ENCODE data around the gene BCAR3.

DNA sequence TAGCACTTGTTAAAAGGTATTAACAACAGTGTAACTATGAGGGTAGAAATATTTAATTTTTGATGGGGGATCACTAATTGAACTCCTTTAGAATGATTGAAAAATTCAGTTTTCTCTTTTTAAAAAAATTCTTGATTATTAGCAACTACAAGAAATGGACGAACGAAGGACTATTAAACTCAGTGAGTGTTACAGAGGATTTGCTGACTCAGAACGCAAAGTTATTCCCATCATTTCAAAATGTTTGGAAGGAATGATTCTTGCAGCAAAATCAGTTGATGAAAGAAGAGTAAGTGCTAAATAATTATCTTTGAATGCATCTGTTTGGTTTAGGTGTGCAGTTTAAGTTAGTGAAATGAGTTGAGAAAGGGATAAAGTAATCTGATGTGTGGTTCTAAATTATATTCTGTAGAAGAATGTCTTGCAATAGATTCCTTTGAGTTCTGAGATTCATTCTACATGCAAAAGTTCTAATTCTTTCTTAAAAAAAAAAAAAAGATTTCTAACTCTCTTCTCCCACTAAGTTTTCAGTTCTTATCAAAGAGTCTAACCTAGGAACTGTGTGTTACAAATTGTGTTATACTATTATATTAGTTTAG lies 148.8 kb downstream of the BCAR3 start:
- TF ChIP-seq, protein P1, sequence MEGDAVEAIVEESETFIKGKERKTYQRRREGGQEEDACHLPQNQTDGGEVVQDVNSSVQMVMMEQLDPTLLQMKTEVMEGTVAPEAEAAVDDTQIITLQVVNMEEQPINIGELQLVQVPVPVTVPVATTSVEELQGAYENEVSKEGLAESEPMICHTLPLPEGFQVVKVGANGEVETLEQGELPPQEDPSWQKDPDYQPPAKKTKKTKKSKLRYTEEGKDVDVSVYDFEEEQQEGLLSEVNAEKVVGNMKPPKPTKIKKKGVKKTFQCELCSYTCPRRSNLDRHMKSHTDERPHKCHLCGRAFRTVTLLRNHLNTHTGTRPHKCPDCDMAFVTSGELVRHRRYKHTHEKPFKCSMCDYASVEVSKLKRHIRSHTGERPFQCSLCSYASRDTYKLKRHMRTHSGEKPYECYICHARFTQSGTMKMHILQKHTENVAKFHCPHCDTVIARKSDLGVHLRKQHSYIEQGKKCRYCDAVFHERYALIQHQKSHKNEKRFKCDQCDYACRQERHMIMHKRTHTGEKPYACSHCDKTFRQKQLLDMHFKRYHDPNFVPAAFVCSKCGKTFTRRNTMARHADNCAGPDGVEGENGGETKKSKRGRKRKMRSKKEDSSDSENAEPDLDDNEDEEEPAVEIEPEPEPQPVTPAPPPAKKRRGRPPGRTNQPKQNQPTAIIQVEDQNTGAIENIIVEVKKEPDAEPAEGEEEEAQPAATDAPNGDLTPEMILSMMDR (conservative IDR thresholded peaks at IDR 0.05; ENCODE audit: low read depth, low read length) = no peak
- TF ChIP-seq, protein P2, sequence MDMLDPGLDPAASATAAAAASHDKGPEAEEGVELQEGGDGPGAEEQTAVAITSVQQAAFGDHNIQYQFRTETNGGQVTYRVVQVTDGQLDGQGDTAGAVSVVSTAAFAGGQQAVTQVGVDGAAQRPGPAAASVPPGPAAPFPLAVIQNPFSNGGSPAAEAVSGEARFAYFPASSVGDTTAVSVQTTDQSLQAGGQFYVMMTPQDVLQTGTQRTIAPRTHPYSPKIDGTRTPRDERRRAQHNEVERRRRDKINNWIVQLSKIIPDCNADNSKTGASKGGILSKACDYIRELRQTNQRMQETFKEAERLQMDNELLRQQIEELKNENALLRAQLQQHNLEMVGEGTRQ (IDR thresholded peaks at IDR 0.05; ENCODE audit: low read depth, low read length) = no peak
- TF ChIP-seq POLR2A (IDR thresholded peaks at IDR 0.05; ENCODE audit: low read depth, low read length) (no peak), RCOR1 (IDR thresholded peaks at IDR 0.05; ENCODE audit: insufficient replicate concordance, low read length) (no peak), BHLHE40 (IDR thresholded peaks at IDR 0.05; ENCODE audit: low read depth, low read length) (no peak), RAD21 (IDR thresholded peaks at IDR 0.05; ENCODE audit: low read length) (no peak), MXI1 (IDR thresholded peaks at IDR 0.05; ENCODE audit: borderline replicate concordance, low read depth, low read length) (no peak), RFX5 (IDR thresholded peaks at IDR 0.05; ENCODE audit: low read depth, low read length) (no peak), CEBPB (IDR thresholded peaks at IDR 0.05; ENCODE audit: low read depth, low read length) (no peak), FOS (IDR thresholded peaks at IDR 0.05; ENCODE audit: low read depth, low read length) (no peak), MAZ (IDR thresholded peaks at IDR 0.05; ENCODE audit: borderline replicate concordance, low read depth, low read length) (no peak), SMC3 (IDR thresholded peaks at IDR 0.05; ENCODE audit: low read depth, low read length) (no peak)
- TF ChIP-seq, protein P3, sequence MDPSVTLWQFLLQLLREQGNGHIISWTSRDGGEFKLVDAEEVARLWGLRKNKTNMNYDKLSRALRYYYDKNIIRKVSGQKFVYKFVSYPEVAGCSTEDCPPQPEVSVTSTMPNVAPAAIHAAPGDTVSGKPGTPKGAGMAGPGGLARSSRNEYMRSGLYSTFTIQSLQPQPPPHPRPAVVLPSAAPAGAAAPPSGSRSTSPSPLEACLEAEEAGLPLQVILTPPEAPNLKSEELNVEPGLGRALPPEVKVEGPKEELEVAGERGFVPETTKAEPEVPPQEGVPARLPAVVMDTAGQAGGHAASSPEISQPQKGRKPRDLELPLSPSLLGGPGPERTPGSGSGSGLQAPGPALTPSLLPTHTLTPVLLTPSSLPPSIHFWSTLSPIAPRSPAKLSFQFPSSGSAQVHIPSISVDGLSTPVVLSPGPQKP (IDR thresholded peaks at IDR 0.05; ENCODE audit: borderline replicate concordance, low read depth, low read length) = no peak

Measured in IMR-90 (cell line).